NB4 (cell line): ENCODE results near the gene ADORA2A.

ENCODE experiments used
- MYC ChIP-seq: IDR thresholded peaks from 2 replicates; pipeline ENCODE4 v1.6.1; 2011; ENCODE audit warnings: low read depth, low read length
- TF ChIP-seq, protein P1 (sequence below): IDR thresholded peaks from one replicate; pipeline ENCODE4 v1.5.1; 2012; ENCODE audit warnings: low read depth, low read length

DNA sequence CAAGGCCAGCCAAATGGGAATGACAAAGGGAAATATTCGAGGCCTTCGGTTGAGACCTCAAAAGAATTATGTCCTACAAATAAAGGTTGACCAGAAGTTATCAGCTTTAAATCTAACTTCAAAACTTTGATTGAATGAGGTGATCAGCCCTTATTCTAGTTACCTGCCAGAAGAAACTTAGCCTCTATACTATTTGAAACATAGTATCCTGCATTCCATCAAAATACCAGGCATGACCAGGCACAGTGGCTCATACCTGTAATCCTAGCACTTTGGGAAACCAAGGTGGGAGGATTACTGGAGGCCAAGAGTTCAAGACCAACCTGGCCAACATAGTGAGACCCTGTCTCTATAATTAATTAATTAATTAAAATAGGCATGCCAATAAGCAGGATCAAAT lies 44.3 kb upstream of the ADORA2A start:
- no peak for TF ChIP-seq MYC
- TF ChIP-seq, protein P1, sequence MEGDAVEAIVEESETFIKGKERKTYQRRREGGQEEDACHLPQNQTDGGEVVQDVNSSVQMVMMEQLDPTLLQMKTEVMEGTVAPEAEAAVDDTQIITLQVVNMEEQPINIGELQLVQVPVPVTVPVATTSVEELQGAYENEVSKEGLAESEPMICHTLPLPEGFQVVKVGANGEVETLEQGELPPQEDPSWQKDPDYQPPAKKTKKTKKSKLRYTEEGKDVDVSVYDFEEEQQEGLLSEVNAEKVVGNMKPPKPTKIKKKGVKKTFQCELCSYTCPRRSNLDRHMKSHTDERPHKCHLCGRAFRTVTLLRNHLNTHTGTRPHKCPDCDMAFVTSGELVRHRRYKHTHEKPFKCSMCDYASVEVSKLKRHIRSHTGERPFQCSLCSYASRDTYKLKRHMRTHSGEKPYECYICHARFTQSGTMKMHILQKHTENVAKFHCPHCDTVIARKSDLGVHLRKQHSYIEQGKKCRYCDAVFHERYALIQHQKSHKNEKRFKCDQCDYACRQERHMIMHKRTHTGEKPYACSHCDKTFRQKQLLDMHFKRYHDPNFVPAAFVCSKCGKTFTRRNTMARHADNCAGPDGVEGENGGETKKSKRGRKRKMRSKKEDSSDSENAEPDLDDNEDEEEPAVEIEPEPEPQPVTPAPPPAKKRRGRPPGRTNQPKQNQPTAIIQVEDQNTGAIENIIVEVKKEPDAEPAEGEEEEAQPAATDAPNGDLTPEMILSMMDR = no peak
